ENCODE results near the gene NLRC3. TPM values are rescaled to one million over a fixed set of nuclear protein-coding genes. Genes with fewer than 3 reads are reported as not detected.

Gene NLRC3
- total RNA-seq, 2 donors from 2014 or later = 2.5 to 3.7 TPM

GRCh38 chr16:3497771-3498170 lies 79.4 kb downstream of the NLRC3 start:
- TF ChIP-seq CTCF (IDR thresholded peaks at IDR 0.05) = no peak
- DNase-seq (ENCODE audit: low spot score) = no peak

DNA sequence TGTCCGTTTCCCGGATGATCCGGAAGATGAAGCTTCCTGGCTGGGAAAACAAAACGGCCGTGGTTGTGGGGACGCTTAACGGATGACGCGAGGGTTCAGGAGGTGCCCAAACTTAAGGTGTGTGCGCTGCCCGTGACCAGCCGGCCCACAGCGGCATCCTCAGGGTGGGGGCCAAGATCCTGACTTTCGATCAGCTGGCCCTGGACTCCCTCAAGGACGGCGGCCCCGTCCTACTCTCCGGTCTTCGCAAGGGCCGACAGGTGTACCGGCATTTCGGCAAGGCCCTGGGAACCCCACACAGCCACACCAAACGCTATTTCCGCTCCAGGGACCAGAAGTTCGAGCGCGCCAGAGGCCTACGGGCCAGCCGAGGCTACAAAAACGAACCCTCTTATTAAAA lies 80.8 kb downstream of the NLRC3 start:
- H3K27ac ChIP-seq = no peak overlapping the region
- no peak for ATAC-seq (ENCODE audit: insufficient number of reproducible peaks, low FRiP score, low read depth)
- no peak overlapping the region for H3K4me3 ChIP-seq
- H3K4me1 ChIP-seq (ENCODE audit: control insufficient read depth in 1 of 2, low read depth in 2 of 2) = peaks cover 1 to 10% of the 10 kb centered on the region in 2 donors
- H3K27me3 ChIP-seq (replicated peaks; ENCODE audit: insufficient read depth) = no peaks in the 10 kb centered on the region
- H3K9me3 ChIP-seq = no peaks in the 10 kb centered on the region
- no peak for DNase-seq (ENCODE audit: low spot score)
- H3K36me3 ChIP-seq = no peaks in the 10 kb centered on the region
- no peak for TF ChIP-seq CTCF (IDR thresholded peaks at IDR 0.05)

More at GRCh38 chr16:3497771-3498170, 79.4 kb downstream of the NLRC3 start:
- Histone ChIP-seq H3K4me1 (ENCODE audit: control insufficient read depth in 1 of 2, low read depth in 2 of 2) (peaks cover 7 to 19% of the 10 kb centered on the region in 2 donors), H3K27ac (no peak overlapping the region), H3K9me3 (no peaks in the 10 kb centered on the region), H3K27me3 (replicated peaks; ENCODE audit: insufficient read depth) (no peaks in the 10 kb centered on the region), H3K36me3 (no peaks in the 10 kb centered on the region), H3K4me3 (no peak overlapping the region)
- ATAC-seq (ENCODE audit: insufficient number of reproducible peaks, low FRiP score, low read depth) = no peak

GRCh38 chr16:3495176-3495575 lies 82.0 kb downstream of the NLRC3 start, which contains the start of gene C16orf90:
C16orf90 (minus strand) TSS chr16:3495489; CDS start chr16:3495421, 68 bp downstream.
- no peaks in the 10 kb centered on the region for H3K36me3 ChIP-seq
- DNase-seq (ENCODE audit: low spot score) (no peak), ATAC-seq (ENCODE audit: insufficient number of reproducible peaks, low FRiP score, low read depth) (no peak)
- TF ChIP-seq CTCF (IDR thresholded peaks at IDR 0.05) = no peak
- peaks cover 0 to 4% of the 10 kb centered on the region in 2 donors for H3K4me1 ChIP-seq (ENCODE audit: control insufficient read depth in 1 of 2, low read depth in 2 of 2)
- H3K27me3 ChIP-seq (replicated peaks; ENCODE audit: insufficient read depth) = no peaks in the 10 kb centered on the region
- no peak within 1 kb of the TSS for H3K4me3 ChIP-seq
- no peaks in the 10 kb centered on the region for H3K9me3 ChIP-seq
- H3K27ac ChIP-seq = no peak within 1 kb of the TSS

DNA sequence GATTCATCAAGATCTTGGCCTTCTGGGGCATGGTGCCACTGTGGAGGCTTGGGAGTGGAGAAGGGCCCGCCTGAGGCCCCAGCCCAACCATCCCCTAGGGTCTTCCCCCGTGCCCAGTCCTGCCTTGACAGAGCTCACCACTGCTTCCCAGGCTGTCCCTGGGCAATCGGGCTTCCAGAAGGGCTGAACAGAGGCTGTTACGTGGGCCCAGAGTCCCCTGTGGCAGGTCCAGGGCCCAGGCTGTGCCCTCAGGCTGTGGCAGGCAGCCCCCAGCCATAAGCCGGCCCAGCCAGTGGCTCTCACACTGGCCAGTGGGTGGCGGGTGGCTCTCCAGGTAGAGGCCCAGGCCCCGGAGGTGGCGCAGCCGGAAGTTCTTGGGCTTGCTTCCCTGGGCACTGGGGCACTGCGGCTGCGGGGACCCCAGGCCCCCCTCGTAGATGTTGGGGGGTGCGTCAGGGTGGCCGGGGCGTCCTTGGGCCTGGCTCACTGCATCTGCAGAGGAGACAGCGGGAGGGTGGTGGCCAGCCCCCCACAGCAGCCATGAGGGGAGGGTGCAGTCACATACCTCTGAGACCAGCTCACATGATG lies 82.7 kb downstream of the NLRC3 start:
- Histone ChIP-seq H3K4me1 (ENCODE audit: control insufficient read depth in 1 of 2, low read depth in 2 of 2) (no peaks in the 10 kb centered on the region), H3K36me3 (no peaks in the 10 kb centered on the region), H3K9me3 (no peaks in the 10 kb centered on the region), H3K27ac (no peak overlapping the region), H3K27me3 (replicated peaks; ENCODE audit: insufficient read depth) (no peaks in the 10 kb centered on the region), H3K4me3 (no peak overlapping the region)
- TF ChIP-seq CTCF (IDR thresholded peaks at IDR 0.05) = no peak
- ATAC-seq (ENCODE audit: insufficient number of reproducible peaks, low FRiP score, low read depth) (no peak), DNase-seq (ENCODE audit: low spot score) (no peak)

DNA sequence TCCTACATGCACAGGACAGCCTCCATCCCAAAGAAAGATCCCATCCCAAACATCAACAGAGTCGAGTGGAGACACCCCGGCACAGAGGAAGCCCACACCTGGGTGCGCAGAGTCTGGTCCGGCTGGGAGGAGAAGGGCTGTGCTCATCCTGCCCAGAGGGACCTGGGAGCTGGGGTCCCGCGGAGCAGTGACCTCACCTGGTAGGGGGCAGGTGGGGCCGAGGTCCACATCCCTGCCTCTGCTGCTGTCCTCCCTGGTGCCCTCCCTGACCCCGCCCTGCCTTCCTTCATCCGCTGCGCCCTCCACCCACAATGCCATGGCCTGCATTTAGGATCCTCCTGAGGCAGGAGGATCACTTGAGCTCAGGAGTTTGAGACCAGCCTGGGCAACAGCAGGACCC lies 84.8 kb downstream of the NLRC3 start:
- TF ChIP-seq CTCF (IDR thresholded peaks at IDR 0.05) = no peak
- ATAC-seq (ENCODE audit: insufficient number of reproducible peaks, low FRiP score, low read depth) (no peak), DNase-seq (ENCODE audit: low spot score) (no peak)
- no peaks in the 10 kb centered on the region for H3K4me1 ChIP-seq (ENCODE audit: control insufficient read depth in 1 of 2, low read depth in 2 of 2)
- peaks cover 7% of the 10 kb centered on the region for H3K36me3 ChIP-seq
- H3K27me3 ChIP-seq (replicated peaks; ENCODE audit: insufficient read depth) = no peaks in the 10 kb centered on the region
- H3K4me3 ChIP-seq = no peak overlapping the region
- no peak overlapping the region for H3K27ac ChIP-seq
- no peaks in the 10 kb centered on the region for H3K9me3 ChIP-seq
